ENCODE data around the gene DNAJB13.

DNAJB13 gene

GRCh38 chr11:74004046-74004695, 53.3 kb downstream of the DNAJB13 start:
- DNase-seq (ENCODE audit: extremely low read depth, low read depth) = no peak
- TF ChIP-seq CTCF (IDR thresholded peaks at IDR 0.05; ENCODE audit: low read depth, low read length, missing control alignments) = no peak
- H3K4me3 ChIP-seq (replicated peaks; ENCODE audit: low read depth, low read length) = no peak overlapping the region

- TF ChIP-seq CTCF (IDR thresholded peaks at IDR 0.05; ENCODE audit: low read depth, low read length, missing control alignments) = no peak
- H3K4me3 ChIP-seq (replicated peaks; ENCODE audit: low read depth, low read length) = no peak overlapping the region
- no peak for DNase-seq (ENCODE audit: extremely low read depth, low read depth)
Observed at GRCh38 chr11:74004759-74005615, 54.2 kb downstream of the DNAJB13 start.

- no peak overlapping the region for H3K4me3 ChIP-seq (replicated peaks; ENCODE audit: low read depth, low read length)
- no peak for DNase-seq (ENCODE audit: extremely low read depth, low read depth)
- TF ChIP-seq CTCF (IDR thresholded peaks at IDR 0.05; ENCODE audit: low read depth, low read length, missing control alignments) = no peak
Observed at GRCh38 chr11:74005721-74006517, 55.1 kb downstream of the DNAJB13 start.

- TF ChIP-seq CTCF (IDR thresholded peaks at IDR 0.05; ENCODE audit: low read depth, low read length, missing control alignments) = no peak
- H3K4me3 ChIP-seq (replicated peaks; ENCODE audit: low read depth, low read length) = no peak overlapping the region
- DNase-seq (ENCODE audit: extremely low read depth, low read depth) = no peak
Observed at GRCh38 chr11:74006743-74007304, 56.0 kb downstream of the DNAJB13 start.

- no peak for TF ChIP-seq CTCF (IDR thresholded peaks at IDR 0.05; ENCODE audit: low read depth, low read length, missing control alignments)
- no peak overlapping the region for H3K4me3 ChIP-seq (replicated peaks; ENCODE audit: low read depth, low read length)
- no peak for DNase-seq (ENCODE audit: extremely low read depth, low read depth)
Observed at GRCh38 chr11:74007691-74008372, 57.0 kb downstream of the DNAJB13 start.

All from HFF-Myc (cell line).